GM21360 (cell line): ENCODE measurements around the gene ITGB3.

Experiments
- ATAC-seq: cut with Tn5 transposase; IDR thresholded peaks from one replicate; pipeline ENCODE4 v1.9.1; 2021; ENCODE audit warnings: mild to moderate bottlenecking, moderate library complexity; ENCODE audit not compliant: unreplicated experiment

ITGB3 gene

GRCh38 chr17:47295874-47296255 is 42.2 kb downstream of the ITGB3 start:
- no peak for ATAC-seq

- ATAC-seq: no peak
Observed at GRCh38 chr17:47297661-47298400, 44.2 kb downstream of the ITGB3 start.

GRCh38 chr17:47298712-47299111 is 45.1 kb downstream of the ITGB3 start:
- ATAC-seq: no peak

DNA sequence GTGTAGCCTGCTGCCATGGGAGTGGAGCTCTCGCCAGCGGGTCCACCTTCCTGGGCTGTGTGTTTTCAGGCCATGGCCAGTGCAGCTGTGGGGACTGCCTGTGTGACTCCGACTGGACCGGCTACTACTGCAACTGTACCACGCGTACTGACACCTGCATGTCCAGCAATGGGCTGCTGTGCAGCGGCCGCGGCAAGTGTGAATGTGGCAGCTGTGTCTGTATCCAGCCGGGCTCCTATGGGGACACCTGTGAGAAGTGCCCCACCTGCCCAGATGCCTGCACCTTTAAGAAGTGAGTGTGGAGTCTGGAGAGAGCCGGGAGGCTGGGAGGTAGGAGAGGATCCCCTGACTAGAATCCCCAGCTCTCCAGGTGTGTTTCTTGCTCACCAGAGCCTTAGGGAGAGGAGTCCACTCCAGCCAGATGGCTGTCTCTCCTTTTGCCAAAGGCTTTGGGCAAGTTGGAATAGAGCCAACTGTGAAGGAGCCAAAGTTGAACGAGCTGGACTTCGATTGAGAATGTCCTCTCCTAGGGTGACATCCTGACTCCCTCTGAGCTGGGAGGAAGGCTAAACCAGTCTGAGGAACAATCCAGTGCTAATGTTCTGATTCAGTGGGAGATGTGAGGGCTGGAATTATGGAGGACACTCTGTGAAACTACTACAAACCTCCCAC is 45.7 kb downstream of the ITGB3 start:
- no peak for ATAC-seq

- ATAC-seq: no peak
Observed at GRCh38 chr17:47300718-47301117, 47.1 kb downstream of the ITGB3 start.

- ATAC-seq: no peak
Observed at GRCh38 chr17:47301161-47301560, 47.5 kb downstream of the ITGB3 start.

DNA sequence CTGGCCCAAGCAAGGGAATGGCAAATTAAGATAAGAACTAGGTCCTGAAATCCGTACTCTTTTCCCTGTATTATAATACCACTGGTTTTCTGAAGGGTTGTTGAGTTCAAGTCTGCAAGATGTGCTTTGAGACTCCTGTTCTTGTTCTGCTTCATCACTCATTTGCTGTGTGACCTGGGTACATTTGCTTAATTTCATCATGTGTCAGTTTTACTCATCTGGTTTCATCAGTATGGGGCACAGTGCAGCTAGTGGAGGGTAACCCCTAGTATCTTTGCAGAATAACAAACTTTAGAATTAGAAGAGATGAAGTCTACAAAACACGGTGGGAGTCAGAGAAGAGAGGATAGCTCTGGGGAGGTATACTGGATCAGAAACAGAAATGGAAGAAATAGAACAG is 48.2 kb downstream of the ITGB3 start:
- no peak for ATAC-seq

GRCh38 chr17:47304186-47304585 is 50.6 kb downstream of the ITGB3 start:
- ATAC-seq: no peak

DNA sequence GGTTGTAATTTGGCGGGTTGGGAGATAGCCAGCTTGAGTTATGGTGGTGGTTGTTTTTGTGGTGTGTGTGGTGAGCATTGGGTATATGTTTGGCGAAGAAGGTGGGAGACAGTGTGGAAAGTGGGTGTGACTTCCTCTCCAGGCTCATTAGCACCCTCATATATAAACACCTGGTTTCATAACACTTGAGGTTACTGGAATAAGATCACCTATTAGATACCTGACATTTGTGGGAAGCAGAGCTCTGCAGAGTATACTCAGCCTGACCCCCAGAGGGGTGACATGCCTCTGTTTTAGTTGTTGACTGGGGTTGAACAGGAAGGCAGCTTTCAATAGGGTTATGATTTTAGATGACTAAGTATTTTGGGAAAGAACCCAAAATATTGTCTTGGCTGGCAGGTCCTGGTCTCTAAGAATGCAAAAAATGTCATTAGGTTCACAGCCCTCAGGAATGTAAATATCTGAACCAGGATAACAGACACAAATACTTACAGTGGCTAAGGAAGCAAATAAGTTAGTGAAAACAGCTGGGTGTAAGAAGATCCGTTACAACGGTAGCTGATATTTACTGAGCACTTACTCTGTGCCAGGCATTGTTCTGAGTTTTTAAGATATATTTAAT is 51.8 kb downstream of the ITGB3 start:
- no peak for ATAC-seq

DNA sequence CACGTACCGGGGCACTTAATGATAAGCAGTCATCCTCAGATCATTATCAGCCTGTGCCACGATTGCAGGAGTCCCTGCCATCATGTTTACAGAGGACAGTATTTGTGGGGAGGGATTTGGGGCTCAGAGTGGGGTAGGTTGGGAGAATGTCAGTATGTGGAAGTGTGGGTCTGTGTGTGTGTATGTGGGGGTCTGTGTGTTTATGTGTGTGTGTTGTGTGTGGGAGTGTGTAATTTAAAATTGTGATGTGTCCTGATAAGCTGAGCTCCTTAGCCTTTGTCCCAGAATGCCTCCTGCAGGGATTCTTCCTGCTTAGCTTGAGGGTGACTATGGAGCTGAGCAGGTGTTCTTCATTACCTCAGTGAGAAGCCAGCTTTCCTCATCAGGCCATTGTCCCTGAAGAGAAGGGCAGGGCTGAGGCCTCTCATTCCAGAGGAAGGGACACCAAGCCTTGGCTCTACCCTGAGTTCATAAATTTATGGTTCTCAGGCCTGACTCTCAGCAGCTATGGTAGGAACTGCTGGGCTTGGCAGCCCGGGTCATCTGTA is 56.6 kb downstream of the ITGB3 start:
- no peak for ATAC-seq

GRCh38 chr17:47311420-47311819 is 57.8 kb downstream of the ITGB3 start:
- ATAC-seq: no peak

DNA sequence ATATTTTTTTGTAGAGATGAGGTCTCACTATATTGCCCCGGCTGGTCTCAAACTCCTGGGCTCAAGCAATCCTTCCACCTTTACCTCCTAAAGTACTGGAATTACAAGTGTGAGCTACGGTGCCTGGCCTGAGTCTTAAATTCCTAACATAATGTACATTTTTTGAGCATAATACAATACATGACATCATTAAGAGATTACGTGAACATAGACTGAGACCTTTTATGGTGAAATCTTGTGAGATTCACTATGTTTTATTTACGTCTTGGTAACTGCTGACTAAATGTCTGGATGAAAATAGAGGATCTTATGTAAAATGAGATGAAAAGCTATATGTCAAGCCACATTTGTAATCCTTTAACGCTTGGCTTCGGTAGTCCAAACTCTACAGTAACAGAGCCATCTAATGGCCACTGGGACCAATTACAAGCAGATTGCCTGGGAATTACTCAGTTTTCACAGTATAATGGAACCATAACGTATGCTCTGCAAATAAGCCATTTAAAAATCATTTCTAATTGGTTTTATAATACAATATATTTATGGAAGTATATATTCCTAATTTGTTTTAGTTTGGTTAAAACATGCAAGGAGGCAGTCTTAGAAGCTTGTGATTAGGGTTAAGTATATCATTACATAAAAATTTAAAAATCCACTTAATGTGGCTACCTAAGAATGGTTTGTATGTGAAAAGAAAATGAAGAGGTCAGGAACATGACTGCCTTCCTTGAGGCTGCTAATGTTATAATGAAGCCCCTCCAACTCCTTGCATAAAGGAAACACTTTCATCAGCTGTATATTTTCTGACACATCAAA is 62.0 kb downstream of the ITGB3 start:
- ATAC-seq: no peak

DNA sequence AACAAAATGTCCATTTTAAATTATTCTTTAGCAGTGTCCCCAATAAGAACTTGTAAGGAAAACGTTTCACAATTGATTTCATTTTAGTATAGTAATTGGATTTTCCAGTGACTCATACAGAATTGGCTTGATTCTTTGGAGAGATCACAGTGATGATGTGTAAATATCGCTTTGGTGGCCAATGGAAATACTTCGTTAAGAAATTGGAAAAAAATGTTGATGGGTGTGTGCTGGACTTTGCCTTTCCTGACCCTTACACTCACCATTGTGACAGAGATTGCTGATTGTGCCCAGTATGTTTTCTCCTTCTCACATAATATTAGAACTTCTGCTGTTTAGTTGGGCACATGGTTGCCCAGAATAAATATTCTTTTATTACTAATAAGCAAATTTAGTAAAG is 62.7 kb downstream of the ITGB3 start:
- ATAC-seq: no peak

DNA sequence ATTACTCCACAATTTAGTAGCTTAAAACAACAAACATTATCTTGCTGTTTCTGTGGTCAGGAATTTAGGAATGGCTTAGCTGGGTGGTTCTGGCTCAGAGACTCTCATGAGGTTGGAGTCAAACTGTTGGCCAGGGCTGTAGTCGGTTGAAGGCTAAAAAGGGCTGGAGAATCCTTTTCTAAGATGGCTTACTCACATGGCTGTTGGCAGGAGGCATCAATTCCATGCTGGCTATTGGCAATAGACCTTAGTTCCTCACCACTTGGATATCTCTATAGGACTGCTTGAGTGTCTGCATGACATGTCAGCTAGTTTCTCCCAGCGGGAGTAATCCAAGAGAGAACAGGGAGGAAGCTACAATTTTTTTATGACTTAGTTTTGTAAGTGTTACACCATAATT is 63.5 kb downstream of the ITGB3 start:
- ATAC-seq: no peak

- no peak for ATAC-seq
Observed at GRCh38 chr17:47318197-47318918, 64.7 kb downstream of the ITGB3 start.

- ATAC-seq: no peak
Observed at GRCh38 chr17:47320879-47321502, 67.4 kb downstream of the ITGB3 start.

GRCh38 chr17:47323382-47324223 is 70.0 kb downstream of the ITGB3 start, which contains the start of gene EFCAB13:
Gene EFCAB13 (plus strand): TSS chr17:47323955. CDS start chr17:47328354, 4,399 bp downstream.
- peak; percentile 82 for ATAC-seq

- ATAC-seq: peak; percentile 29
Observed at GRCh38 chr17:47324224-47325020, 70.8 kb downstream of the ITGB3 start.
